Spleen (tissue), 7 donors: ENCODE data around the gene MAPKAP1.

Experiments used
- CTCF ChIP-seq, 11 experiments: fragments of 200-600 bp in 7 of 11; fragments of 450-650 bp in 4 of 11; sonication (generic) in 4 of 11; IDR thresholded peaks in 8 of 11; conservative IDR thresholded peaks in 3 of 11; 1 replicate in 7 of 11; 2 replicates in 4 of 11; pipeline versions ENCODE4 v1.4.0 to v1.8.0; 2016 to 2021; ENCODE audit warnings: antibody characterized with exemption in 11 of 11, inconsistent platforms in 4 of 11, mild to moderate bottlenecking in 1 of 11
- POLR2A ChIP-seq, 3 donors: fragments of 450-650 bp; IDR thresholded peaks; one replicate each; pipeline ENCODE4 v1.5.1; 2017; ENCODE audit warnings: antibody characterized with exemption in 3 of 3, mild to moderate bottlenecking in 1 of 3
- POLR2AphosphoS5 ChIP-seq, 3 donors: sonication (generic); formaldehyde crosslinking; IDR thresholded peaks; one replicate each; pipeline ENCODE4 v1.5.1; 2017; ENCODE audit warnings: antibody characterized with exemption in 3 of 3
- donor health status: DM: no; HTN: no; CAD: no; lungs with moderate emphysema.
- donor health status: DM: no; HTN: no; CAD: no.
- donor health status: DM: no; HTN: no; CAD: no.

- no peak for TF ChIP-seq CTCF (IDR thresholded peaks at IDR 0.05 in 8 of 11, conservative IDR thresholded peaks at IDR 0.05 in 3 of 11)
- TF ChIP-seq POLR2A (IDR thresholded peaks at IDR 0.05), result no peak
- TF ChIP-seq POLR2AphosphoS5 (IDR thresholded peaks at IDR 0.05), result no peak
These were observed 275.2 kb downstream of the MAPKAP1 start for GRCh38 chr9:125431741-125432271.
